KBM-7 (cell line): ENCODE data around the gene RIMBP3B.
"Not testable (repeated sequence)": the region's sequence is repeated elsewhere in the genome, so short reads cannot be mapped to it uniquely, and the experiment has no call there.

Source experiments
- DNase-seq: peaks from one replicate; pipeline ENCODE4 v3.0.0-alpha.2; 2015
- in situ Hi-C: fragments of 300-500 bp; cut with MboI; formaldehyde crosslinking; loops from 2 replicates; pipeline ENCODE4 v1.14.3; 2020; ENCODE audit warnings: low sequenced_read_pairs, low pct_unique_long_range_greater_than_20kb, mixed read lengths

The RIMBP3B gene

GRCh38 chr22:21383701-21384467 lies at the start of gene RIMBP3B:
TSS of gene RIMBP3B (plus strand) at chr22:21383751. CDS start at chr22:21383859, 108 bp downstream.
- in situ Hi-C loops, DNase-seq: not testable (repeated sequence)

GRCh38 chr22:21357527-21357926 lies 26.0 kb upstream of the RIMBP3B start:
- DNase-seq, in situ Hi-C loops: not testable (repeated sequence)

GRCh38 chr22:21360525-21360924 lies 23.0 kb upstream of the RIMBP3B start:
- DNase-seq, in situ Hi-C loops: not testable (repeated sequence)

- DNase-seq, in situ Hi-C loops: not testable (repeated sequence)
Measured at GRCh38 chr22:21362473-21362872, 21.1 kb upstream of the RIMBP3B start.

GRCh38 chr22:21363061-21363460 lies 20.5 kb upstream of the RIMBP3B start:
- DNase-seq, in situ Hi-C loops: not testable (repeated sequence)

GRCh38 chr22:21363803-21364202 lies 19.7 kb upstream of the RIMBP3B start:
- not testable (repeated sequence) for DNase-seq

GRCh38 chr22:21364362-21364761 lies 19.2 kb upstream of the RIMBP3B start:
- DNase-seq, in situ Hi-C loops: not testable (repeated sequence)

More at GRCh38 chr22:21363803-21364202, 19.7 kb upstream of the RIMBP3B start:
- in situ Hi-C loops = not testable (repeated sequence)

- in situ Hi-C loops, DNase-seq: not testable (repeated sequence)
Measured at GRCh38 chr22:21365337-21365736, 18.2 kb upstream of the RIMBP3B start.

- DNase-seq, in situ Hi-C loops: not testable (repeated sequence)
Measured at GRCh38 chr22:21368603-21369310, 14.8 kb upstream of the RIMBP3B start.

- DNase-seq, in situ Hi-C loops: not testable (repeated sequence)
Measured at GRCh38 chr22:21375880-21376279, 7.7 kb upstream of the RIMBP3B start.

GRCh38 chr22:21384468-21385357 lies 1.2 kb downstream of the RIMBP3B start:
- DNase-seq, in situ Hi-C loops: not testable (repeated sequence)

- in situ Hi-C loops, DNase-seq: not testable (repeated sequence)
Measured at GRCh38 chr22:21389480-21389879, 5.9 kb downstream of the RIMBP3B start.

GRCh38 chr22:21390013-21390412 lies 6.5 kb downstream of the RIMBP3B start:
- in situ Hi-C loops, DNase-seq: not testable (repeated sequence)

GRCh38 chr22:21394613-21395012 lies 11.1 kb downstream of the RIMBP3B start:
- DNase-seq, in situ Hi-C loops: not testable (repeated sequence)

- DNase-seq, in situ Hi-C loops: not testable (repeated sequence)
Measured at GRCh38 chr22:21401197-21401969, 17.8 kb downstream of the RIMBP3B start.

GRCh38 chr22:21402763-21403314 lies 19.3 kb downstream of the RIMBP3B start:
- DNase-seq, in situ Hi-C loops: not testable (repeated sequence)

GRCh38 chr22:21407139-21407538 lies 23.6 kb downstream of the RIMBP3B start:
- in situ Hi-C loops, DNase-seq: not testable (repeated sequence)

GRCh38 chr22:21407792-21408191 lies 24.2 kb downstream of the RIMBP3B start:
- in situ Hi-C loops, DNase-seq: not testable (repeated sequence)
